OCI-LY3 (cell line): ENCODE measurements around the gene ANXA11.

Source experiments
- EZH2phosphoT487 ChIP-seq: fragments of 200-600 bp; shearing (Covaris generic); IDR thresholded peaks from 2 replicates; pipeline ENCODE4 v1.6.1; 2018; ENCODE audit warnings: antibody characterized with exemption, mixed run types, low read depth
- TF ChIP-seq, protein P1 (sequence below): fragments of 200-600, 300-600 bp; sonication (generic); IDR thresholded peaks from 2 replicates; pipeline ENCODE4 v1.5.1; 2014; ENCODE audit warnings: antibody characterized with exemption, low read length, low read depth

DNA sequence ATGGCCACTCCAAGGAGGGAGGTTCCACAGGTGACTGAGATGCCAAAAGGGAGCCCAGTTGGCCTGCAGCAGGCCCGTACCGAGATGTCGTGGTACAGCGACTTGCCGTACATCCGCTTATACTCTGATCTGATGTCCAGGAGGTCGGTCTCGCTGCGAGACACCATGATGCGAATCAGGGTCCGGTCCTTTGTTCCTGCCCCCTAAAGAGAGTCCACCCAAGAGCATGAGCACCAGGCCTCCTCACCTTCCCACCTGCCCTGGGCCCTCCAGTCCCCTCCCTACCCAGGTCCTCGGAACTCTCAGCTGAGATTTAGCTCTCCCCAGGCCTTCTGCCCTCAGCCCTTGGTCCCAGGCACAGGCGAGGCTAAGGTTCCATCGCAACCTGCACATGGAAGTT is 47.8 kb downstream of the ANXA11 start:
- TF ChIP-seq, protein P1, sequence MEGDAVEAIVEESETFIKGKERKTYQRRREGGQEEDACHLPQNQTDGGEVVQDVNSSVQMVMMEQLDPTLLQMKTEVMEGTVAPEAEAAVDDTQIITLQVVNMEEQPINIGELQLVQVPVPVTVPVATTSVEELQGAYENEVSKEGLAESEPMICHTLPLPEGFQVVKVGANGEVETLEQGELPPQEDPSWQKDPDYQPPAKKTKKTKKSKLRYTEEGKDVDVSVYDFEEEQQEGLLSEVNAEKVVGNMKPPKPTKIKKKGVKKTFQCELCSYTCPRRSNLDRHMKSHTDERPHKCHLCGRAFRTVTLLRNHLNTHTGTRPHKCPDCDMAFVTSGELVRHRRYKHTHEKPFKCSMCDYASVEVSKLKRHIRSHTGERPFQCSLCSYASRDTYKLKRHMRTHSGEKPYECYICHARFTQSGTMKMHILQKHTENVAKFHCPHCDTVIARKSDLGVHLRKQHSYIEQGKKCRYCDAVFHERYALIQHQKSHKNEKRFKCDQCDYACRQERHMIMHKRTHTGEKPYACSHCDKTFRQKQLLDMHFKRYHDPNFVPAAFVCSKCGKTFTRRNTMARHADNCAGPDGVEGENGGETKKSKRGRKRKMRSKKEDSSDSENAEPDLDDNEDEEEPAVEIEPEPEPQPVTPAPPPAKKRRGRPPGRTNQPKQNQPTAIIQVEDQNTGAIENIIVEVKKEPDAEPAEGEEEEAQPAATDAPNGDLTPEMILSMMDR = no peak
- no peak for TF ChIP-seq EZH2phosphoT487
